Measurements from ENCODE around the gene COL12A1. TPM values are rescaled to one million over a fixed set of nuclear protein-coding genes. Genes with fewer than 3 reads are reported as not detected.

Gene COL12A1
- total and polyA plus RNA-seq, 9 of the 15 experiments (the other 6 are each of a cell fraction or from before 2014, with no cell fraction given) = 0.11 TPM; not detected in 8

- no peak for TF ChIP-seq ETV6 (IDR thresholded peaks at IDR 0.05; ENCODE audit: borderline replicate concordance in 1 of 2, low read depth in 2 of 2, low read length in 1 of 2)
- no peak for TF ChIP-seq ETV6 (CRISPR knock-in tag; IDR thresholded peaks at IDR 0.05; ENCODE audit: borderline replicate concordance)
- TF ChIP-seq NFXL1 (CRISPR knock-in tag; IDR thresholded peaks at IDR 0.05) = no peak
- TF ChIP-seq HINFP (tag; conservative IDR thresholded peaks at IDR 0.05; ENCODE audit: low read depth) = no peak
- no peak for TF ChIP-seq FUS (optimal IDR thresholded peaks at IDR 0.05; ENCODE audit: low read depth, low read length)
- no peak for TF ChIP-seq MIER1 (IDR thresholded peaks at IDR 0.05; ENCODE audit: low read depth)
- TF ChIP-seq TBL1XR1 (IDR thresholded peaks at IDR 0.05; ENCODE audit: low read length in 2 of 2) = peak; percentile 44 to 68; a peak in 3 of 4 replicates
- TF ChIP-seq CREB3L1 (IDR thresholded peaks at IDR 0.05; ENCODE audit: borderline replicate concordance, low read depth) = peak; percentile 86; the same call in 1 of the 2 replicates
- TF ChIP-seq TSHZ1 (CRISPR knock-in tag; IDR thresholded peaks at IDR 0.05) = no peak
- TF ChIP-seq POLR3A (IDR thresholded peaks at IDR 0.05; ENCODE audit: borderline replicate concordance, extremely low read depth, insufficient read depth, insufficient read length) = no peak
- no peak for TF ChIP-seq ZNF507 (tag; conservative IDR thresholded peaks at IDR 0.05)
- no peak for TF ChIP-seq CUX1 (CRISPR knock-in tag; IDR thresholded peaks at IDR 0.05)
- TF ChIP-seq ESRRA (IDR thresholded peaks at IDR 0.05; ENCODE audit: borderline replicate concordance, low read depth) = peak; percentile 92
- peak; percentile 46; the same call in 1 of the 2 replicates for TF ChIP-seq CHD2 (IDR thresholded peaks at IDR 0.05; ENCODE audit: low read depth, low read length)
- TF ChIP-seq DNMT1 (IDR thresholded peaks at IDR 0.05) = no peak
Measured at GRCh38 chr6:75243333-75244062, 37.6 kb upstream of the COL12A1 start, which contains the start of gene COX7A2 (continued).

Measured in K562 (cell line).